ENCODE measurements around the gene CAMK2D. TPM values are rescaled to one million over a fixed set of nuclear protein-coding genes. Genes with fewer than 3 reads are reported as not detected.

Gene CAMK2D
- polyA plus RNA-seq, 3 donors from 2014 or later, result 14.8 to 22.8 (median 21.4) TPM

DNA sequence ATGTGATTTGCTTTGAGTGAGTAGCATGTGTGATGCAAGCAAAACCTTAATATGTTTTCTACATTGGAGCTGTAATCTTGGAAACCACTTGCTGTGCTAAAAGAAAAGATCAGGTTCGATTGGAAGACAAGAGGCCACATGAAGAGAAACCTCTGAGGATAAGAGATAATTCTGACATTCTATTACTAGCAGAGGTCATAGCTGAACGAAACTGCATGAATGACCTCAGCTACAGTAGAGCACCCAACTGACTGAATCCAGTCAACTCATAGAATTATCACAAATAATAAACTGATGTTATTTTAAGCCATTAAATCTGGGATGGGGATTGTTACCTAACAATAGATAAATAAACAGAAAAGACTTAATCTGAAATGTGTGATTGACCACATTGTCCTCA, 147.1 kb downstream of the CAMK2D start:
- peaks cover 0 to 3% (median 0%) of the 10 kb centered on the region in 3 donors for H3K36me3 Mint-ChIP-seq
- H3K9me3 Mint-ChIP-seq, result no peaks in the 10 kb centered on the region
- H3K4me3 Mint-ChIP-seq, result no peak overlapping the region
- H3K27ac Mint-ChIP-seq, result no peak overlapping the region
- H3K27me3 Mint-ChIP-seq (ENCODE audit: low read depth in 3 of 3), result peaks cover 0 to 3% (median 0%) of the 10 kb centered on the region in 3 donors
- no peak for DNase-seq
- peaks cover 22 to 38% of the 10 kb centered on the region in 2 donors for H3K4me1 Mint-ChIP-seq

DNA sequence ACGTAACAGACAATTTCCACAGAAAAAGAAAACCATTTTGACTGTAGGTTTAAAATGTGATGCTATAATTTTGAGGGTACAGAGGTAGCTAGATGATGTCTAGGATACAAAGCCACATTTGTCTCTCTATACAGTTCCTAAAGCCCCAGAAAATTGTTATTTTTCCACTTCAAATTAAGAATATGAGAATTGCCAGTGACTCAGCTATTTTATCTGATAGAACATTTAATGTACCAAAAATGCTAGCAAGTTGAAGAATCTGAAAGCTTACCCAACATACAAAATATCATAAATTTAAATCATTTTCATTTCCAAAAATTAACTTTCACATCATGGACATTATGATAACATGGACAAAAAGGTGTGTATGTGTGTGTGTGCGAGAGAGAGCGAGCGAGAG, 148.0 kb downstream of the CAMK2D start:
- DNase-seq, result no peak
- no peak overlapping the region for H3K27ac Mint-ChIP-seq
- H3K4me1 Mint-ChIP-seq, result peaks cover 22 to 38% of the 10 kb centered on the region in 2 donors
- peaks cover 0 to 3% (median 0%) of the 10 kb centered on the region in 3 donors for H3K36me3 Mint-ChIP-seq
- H3K9me3 Mint-ChIP-seq, result no peaks in the 10 kb centered on the region
- H3K27me3 Mint-ChIP-seq (ENCODE audit: low read depth in 3 of 3), result peaks cover 0 to 3% (median 0%) of the 10 kb centered on the region in 3 donors
- H3K4me3 Mint-ChIP-seq, result no peak overlapping the region

DNA sequence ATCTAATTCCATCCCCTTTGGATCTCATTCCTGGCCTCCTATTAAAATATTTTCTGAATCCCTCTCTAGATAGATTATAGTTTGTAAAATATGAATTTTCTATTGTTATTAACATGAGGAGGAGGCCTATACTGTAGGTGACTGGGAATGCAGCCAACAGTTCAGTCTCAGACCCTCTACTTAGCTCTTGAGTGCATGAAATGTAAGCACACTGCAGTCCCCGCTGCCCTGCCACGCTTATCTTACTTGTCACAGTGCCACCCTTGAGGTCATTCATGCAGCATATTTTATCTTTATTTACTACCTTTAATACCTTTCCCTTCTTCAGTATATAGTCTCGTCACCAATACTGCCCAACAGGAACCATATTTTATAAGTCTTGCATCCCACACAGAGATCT, 151.0 kb downstream of the CAMK2D start:
- Mint-ChIP-seq H3K36me3 (peaks cover 12 to 23% (median 22%) of the 10 kb centered on the region in 3 donors), H3K27me3 (ENCODE audit: low read depth in 3 of 3) (peaks cover 0 to 3% (median 2%) of the 10 kb centered on the region in 3 donors), H3K4me3 (no peak overlapping the region), H3K27ac (no peak overlapping the region), H3K4me1 (peaks cover 13 to 40% of the 10 kb centered on the region in 2 donors), H3K9me3 (no peaks in the 10 kb centered on the region)
- no peak for DNase-seq

DNA sequence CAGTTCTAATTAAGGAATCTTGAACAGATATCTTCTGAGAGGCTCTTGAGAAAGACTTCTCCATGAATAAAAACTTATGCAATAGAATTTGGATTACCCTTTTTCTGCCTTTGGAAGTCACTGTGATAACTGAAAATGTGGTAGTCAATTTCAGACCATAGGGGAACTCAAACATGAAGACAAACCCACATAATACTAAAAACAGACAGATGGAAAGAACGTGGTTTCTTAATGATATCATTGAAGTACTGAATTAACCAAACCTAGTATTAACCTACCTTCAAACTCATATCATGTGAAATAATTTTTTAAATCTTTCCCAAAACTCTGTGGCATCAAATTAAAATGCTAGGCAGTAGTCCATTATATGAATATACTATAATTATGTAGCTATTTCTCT, 153.5 kb downstream of the CAMK2D start:
- Mint-ChIP-seq H3K36me3 (peaks cover 12 to 36% (median 28%) of the 10 kb centered on the region in 3 donors), H3K4me1 (peaks cover 1 to 29% of the 10 kb centered on the region in 2 donors), H3K27me3 (ENCODE audit: low read depth in 3 of 3) (peaks cover 0 to 3% (median 2%) of the 10 kb centered on the region in 3 donors), H3K9me3 (no peaks in the 10 kb centered on the region), H3K4me3 (no peak overlapping the region), H3K27ac (no peak overlapping the region)
- DNase-seq, result no peak

DNA sequence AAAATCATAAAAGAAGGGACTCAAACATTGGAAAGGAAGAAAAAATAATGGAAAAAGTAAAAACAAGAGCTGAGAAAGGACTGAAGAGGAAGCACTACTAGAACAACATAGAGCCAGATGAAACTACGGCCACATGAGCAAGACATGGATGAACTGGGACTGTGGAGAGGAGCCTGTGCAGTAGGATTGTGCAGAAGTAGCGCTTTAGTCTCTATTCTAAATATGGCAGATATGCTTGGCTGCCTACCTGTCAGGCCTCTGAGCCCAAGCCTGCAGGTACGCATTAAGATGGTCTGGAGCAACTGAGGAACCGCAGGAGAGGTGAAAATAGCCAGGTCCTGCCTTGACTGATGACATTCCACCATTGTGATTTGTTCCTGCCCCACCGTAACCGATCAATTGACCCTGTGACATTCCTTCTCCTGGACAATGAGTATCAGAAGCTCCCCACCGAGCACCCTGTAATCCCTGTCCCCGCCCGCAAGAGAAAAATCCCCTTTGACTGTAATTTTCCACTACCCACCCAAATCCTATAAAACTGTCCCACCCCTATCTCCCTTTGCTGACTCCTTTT, 154.3 kb downstream of the CAMK2D start:
- Mint-ChIP-seq H3K36me3 (peaks cover 12 to 36% (median 28%) of the 10 kb centered on the region in 3 donors), H3K27ac (peak overlapping the region in 1 of 6 donors; percentile 6), H3K4me3 (no peak overlapping the region), H3K9me3 (no peaks in the 10 kb centered on the region), H3K27me3 (ENCODE audit: low read depth in 3 of 3) (peaks cover 0 to 3% (median 2%) of the 10 kb centered on the region in 3 donors), H3K4me1 (peaks cover 1 to 33% of the 10 kb centered on the region in 2 donors)
- no peak for DNase-seq

DNA sequence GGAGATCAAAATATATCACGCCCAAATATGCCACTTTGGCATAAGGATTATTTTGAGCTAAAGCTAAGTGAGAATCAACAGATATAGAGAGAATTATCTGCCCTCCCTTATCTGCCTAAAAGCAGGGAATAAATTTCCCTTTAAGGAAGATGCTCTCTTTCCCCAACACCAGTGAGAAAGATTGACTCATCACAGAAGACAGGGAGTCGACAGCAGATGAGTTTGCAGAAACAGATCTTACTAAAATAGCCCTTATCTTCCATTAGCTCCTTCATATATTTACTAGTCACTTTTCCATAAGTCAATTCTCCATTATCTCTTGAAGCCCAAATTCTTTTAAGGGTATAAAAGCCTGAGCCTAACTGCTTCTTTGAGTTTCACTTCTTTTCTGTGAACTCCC, 156.6 kb downstream of the CAMK2D start:
- DNase-seq, result no peak
- H3K36me3 Mint-ChIP-seq, result peaks cover 12 to 40% (median 26%) of the 10 kb centered on the region in 3 donors
- H3K4me3 Mint-ChIP-seq, result no peak overlapping the region
- H3K27ac Mint-ChIP-seq, result no peak overlapping the region
- peaks cover 0 to 2% (median 0%) of the 10 kb centered on the region in 3 donors for H3K27me3 Mint-ChIP-seq (ENCODE audit: low read depth in 3 of 3)
- H3K4me1 Mint-ChIP-seq, result peaks cover 1 to 36% of the 10 kb centered on the region in 2 donors
- no peaks in the 10 kb centered on the region for H3K9me3 Mint-ChIP-seq

DNA sequence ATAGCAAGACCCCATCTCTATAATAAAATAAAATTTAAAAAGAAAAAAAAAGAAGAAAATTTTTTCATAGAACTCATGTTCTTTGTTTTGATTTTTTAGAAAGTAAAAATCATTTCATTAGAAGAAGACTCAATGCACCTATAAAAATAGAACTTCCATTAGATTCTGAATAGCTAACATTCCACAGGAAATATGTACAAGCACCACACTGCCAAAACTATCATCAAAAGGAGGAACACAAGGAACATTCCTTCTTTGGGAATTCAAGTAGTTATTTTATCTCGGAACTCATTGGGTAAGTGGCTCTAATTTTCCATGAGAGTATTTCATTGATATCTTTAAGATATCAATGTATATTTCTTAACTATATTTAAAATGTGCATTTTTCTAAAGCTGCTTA, 157.6 kb downstream of the CAMK2D start:
- Mint-ChIP-seq H3K27me3 (ENCODE audit: low read depth in 3 of 3) (peaks cover 0 to 2% (median 0%) of the 10 kb centered on the region in 3 donors), H3K36me3 (peaks cover 12 to 44% (median 26%) of the 10 kb centered on the region in 3 donors), H3K4me1 (peaks cover 1 to 43% of the 10 kb centered on the region in 2 donors), H3K9me3 (no peaks in the 10 kb centered on the region), H3K4me3 (no peak overlapping the region), H3K27ac (no peak overlapping the region)
- no peak for DNase-seq

DNA sequence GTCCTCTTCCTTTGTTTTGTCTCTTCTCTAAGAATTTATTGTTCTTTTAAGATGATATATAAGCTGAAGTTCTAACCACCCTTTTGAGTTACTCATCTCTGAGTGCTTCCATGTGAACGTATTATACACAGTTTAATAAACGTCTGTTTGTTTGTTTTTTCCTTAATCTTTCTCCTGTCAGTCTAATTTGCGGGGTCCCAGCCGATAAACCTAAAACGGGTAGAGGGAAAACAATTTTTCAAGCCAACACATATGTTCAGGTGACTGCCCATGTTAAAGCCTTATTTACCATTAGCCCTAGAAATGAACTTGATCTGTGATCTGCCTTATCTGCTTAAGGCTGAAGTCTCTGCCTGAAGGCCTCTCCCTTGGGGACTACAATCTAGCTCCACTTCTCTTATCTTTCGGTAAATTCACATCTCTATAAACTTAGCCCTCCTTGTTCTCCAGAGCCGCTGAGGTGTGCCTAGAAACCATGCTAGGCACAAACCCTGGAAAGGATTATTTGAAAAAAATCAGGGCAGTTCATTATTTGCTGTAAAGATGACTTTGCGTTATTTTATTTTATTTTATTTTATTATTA, 158.8 kb downstream of the CAMK2D start:
- H3K27me3 Mint-ChIP-seq (ENCODE audit: low read depth in 3 of 3), result peaks cover 0 to 2% (median 0%) of the 10 kb centered on the region in 3 donors
- no peak overlapping the region for H3K27ac Mint-ChIP-seq
- no peak for DNase-seq
- no peak overlapping the region for H3K4me3 Mint-ChIP-seq
- peaks cover 10 to 47% (median 23%) of the 10 kb centered on the region in 3 donors for H3K36me3 Mint-ChIP-seq
- H3K4me1 Mint-ChIP-seq, result peaks cover 1 to 49% of the 10 kb centered on the region in 2 donors
- H3K9me3 Mint-ChIP-seq, result no peaks in the 10 kb centered on the region

DNA sequence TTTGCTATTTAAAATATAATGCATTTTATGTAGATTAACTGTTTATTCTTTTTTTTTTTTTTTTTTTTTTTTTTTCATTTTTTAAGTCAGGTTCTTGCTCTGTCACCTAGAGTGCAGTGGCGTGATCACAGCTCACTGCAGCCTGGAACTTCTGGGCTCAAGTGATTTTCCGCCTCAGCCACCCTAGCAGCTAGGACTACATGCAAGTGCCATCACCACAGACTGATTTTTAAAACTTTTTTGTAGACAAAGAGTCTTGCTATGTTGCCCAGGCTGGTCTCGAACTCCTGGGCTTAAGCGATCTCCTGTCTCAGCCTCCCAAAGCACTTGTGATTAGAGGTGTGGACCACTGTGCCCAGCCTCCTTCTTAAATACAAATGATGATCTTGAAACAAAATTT, 159.9 kb downstream of the CAMK2D start:
- no peak for DNase-seq
- no peaks in the 10 kb centered on the region for H3K27me3 Mint-ChIP-seq (ENCODE audit: low read depth in 3 of 3)
- H3K4me3 Mint-ChIP-seq, result no peak overlapping the region
- H3K4me1 Mint-ChIP-seq, result peaks cover 1 to 48% of the 10 kb centered on the region in 2 donors
- no peaks in the 10 kb centered on the region for H3K9me3 Mint-ChIP-seq
- H3K27ac Mint-ChIP-seq, result no peak overlapping the region
- H3K36me3 Mint-ChIP-seq, result peaks cover 3 to 36% (median 16%) of the 10 kb centered on the region in 3 donors

DNA sequence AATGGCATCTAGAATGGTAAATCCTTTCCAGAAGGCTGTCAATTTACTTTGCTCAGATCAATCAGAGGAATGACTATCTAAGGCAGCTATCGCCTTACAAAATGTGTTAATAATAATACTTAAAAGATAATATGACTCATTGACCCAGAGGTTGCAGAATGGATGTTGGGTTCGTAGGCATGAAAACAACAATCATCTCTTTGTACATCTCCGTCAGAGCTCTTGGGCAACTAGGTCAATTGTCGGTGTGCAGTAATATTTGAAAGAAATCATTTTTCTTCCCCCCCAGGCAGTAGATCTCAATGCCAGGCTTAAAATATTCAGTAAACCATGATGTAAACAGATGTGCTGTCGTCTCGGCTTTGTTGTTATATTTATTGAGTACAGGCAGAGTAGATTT, 165.1 kb downstream of the CAMK2D start:
- Mint-ChIP-seq H3K4me1 (peaks cover 25 to 69% of the 10 kb centered on the region in 2 donors), H3K27me3 (ENCODE audit: low read depth in 3 of 3) (no peaks in the 10 kb centered on the region), H3K27ac (no peak overlapping the region), H3K36me3 (peaks cover 3 to 14% (median 4%) of the 10 kb centered on the region in 3 donors), H3K4me3 (no peak overlapping the region), H3K9me3 (no peaks in the 10 kb centered on the region)
- no peak for DNase-seq

DNA sequence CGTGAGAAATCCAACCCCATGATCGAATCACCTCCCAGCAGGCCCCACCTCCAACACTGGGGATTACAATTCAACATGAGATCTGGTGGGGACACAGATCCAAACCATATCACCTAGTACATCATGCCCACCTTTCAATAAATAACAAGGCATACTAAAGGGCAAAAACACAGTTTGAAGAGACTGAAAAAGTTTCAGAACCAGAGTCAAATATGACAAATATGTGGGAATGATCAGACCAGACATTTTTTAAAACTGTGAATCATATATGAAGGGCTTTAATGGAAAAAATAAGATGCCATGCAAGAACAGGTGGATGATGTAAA, 167.3 kb downstream of the CAMK2D start:
- peaks cover 27 to 68% of the 10 kb centered on the region in 2 donors for H3K4me1 Mint-ChIP-seq
- H3K9me3 Mint-ChIP-seq, result no peaks in the 10 kb centered on the region
- H3K27ac Mint-ChIP-seq, result no peak overlapping the region
- DNase-seq, result no peak
- no peak overlapping the region for H3K4me3 Mint-ChIP-seq
- H3K36me3 Mint-ChIP-seq, result peaks cover 3 to 9% (median 6%) of the 10 kb centered on the region in 3 donors
- no peaks in the 10 kb centered on the region for H3K27me3 Mint-ChIP-seq (ENCODE audit: low read depth in 3 of 3)

DNA sequence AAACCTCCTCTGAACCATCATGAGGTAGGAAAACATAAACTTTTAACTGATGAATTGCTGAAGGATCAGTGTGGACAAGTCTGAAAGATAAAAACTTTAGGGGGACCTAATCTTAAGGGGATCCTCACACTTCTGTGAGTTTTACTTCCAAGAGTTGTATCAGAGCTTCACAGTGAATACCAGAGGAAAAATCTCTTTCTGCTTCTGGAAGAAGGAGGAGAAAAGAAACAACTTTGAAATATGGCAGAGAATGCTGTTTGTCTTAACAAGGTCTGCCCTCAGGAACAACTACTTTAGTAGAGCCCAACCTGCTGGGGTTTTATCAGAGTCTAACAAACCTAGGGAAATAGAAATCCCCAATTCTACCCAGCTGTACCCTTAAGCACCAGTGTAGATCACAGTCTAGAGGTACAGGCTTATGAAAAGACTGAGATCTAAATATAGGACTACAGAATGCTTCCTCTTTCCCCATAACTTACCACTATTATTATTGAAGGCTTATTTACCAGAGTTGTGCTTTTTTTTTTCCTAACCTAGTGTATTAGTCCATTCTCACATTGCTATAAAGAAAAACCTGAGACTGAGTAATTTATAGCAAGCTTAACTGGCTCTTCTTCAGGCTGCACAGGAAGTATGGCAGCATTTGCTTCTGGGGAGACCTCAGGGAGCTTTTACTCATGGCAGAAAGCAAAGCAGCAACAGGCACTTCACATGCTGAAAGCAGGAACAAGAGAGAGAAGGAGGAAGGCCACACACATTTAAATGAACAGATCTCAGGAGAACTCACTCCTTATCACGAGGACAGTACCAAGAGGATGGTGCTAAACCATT, 167.9 kb downstream of the CAMK2D start:
- Mint-ChIP-seq H3K4me1 (peaks cover 27 to 73% of the 10 kb centered on the region in 2 donors), H3K4me3 (no peak overlapping the region), H3K9me3 (no peaks in the 10 kb centered on the region), H3K36me3 (peaks cover 3 to 14% (median 11%) of the 10 kb centered on the region in 3 donors), H3K27me3 (ENCODE audit: low read depth in 3 of 3) (no peaks in the 10 kb centered on the region), H3K27ac (no peak overlapping the region)
- no peak for DNase-seq

DNA sequence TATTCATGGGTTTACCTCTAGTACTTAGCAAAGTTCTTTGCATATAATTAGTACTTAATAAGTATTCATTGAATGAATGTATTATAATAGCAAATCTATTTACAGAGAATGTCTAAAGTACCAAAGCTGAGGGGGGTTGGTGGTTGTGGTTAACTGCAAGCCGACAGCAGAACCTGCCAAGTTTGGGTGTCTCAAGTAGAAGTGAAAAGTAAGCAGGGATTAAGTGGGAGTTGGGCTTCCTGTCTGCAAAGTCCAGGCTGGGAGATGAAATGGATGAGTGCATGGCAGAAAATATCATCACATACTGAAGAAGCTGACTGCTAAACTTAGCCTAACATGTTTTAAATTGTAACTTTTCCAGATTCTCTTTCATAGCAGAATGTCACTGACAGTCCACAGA, 169.6 kb downstream of the CAMK2D start:
- Mint-ChIP-seq H3K36me3 (peaks cover 0 to 13% (median 6%) of the 10 kb centered on the region in 3 donors), H3K4me3 (no peak overlapping the region), H3K9me3 (no peaks in the 10 kb centered on the region), H3K4me1 (peaks cover 27 to 70% of the 10 kb centered on the region in 2 donors), H3K27ac (no peak overlapping the region), H3K27me3 (ENCODE audit: low read depth in 3 of 3) (no peaks in the 10 kb centered on the region)
- no peak for DNase-seq
